LoVo (cell line): ENCODE measurements around the gene SMIM22.

Source experiments
- DNase-seq: peaks from one replicate; pipeline ENCODE4 v3.0.0-alpha.2; 2016; ENCODE audit warnings: low spot score

SMIM22 gene

GRCh38 chr16:4795828-4796572 is 831 bp downstream of the SMIM22 start:
- no peak for DNase-seq

GRCh38 chr16:4796982-4797804 is 2.0 kb downstream of the SMIM22 start:
- DNase-seq = no peak

DNA sequence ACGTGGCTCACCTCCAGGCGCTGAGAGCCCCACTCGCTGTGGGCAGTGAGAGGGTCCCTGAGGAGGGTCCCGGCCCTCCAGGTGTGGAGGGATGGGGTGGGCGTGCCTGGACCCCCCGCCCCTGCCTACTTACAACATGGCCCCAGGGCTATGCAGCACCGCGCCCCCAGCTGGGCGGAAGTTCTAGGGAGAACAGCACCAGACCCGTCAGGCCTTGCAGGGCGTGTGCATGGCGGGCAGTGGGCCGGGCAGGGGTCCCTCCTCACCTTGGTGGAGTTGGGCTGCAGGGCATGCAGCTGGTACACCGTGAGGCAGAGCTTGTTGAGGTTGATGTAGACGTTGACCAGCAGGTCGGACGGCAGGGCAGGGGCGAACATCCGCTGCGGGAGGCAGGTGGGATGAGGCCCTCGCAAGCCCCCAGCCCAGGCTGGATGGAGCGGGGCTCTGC is 2.7 kb downstream of the SMIM22 start:
- no peak for DNase-seq

- no peak for DNase-seq
These were observed 3.3 kb downstream of the SMIM22 start for GRCh38 chr16:4798456-4798855.

- DNase-seq = no peak
These were observed 4.1 kb downstream of the SMIM22 start for GRCh38 chr16:4799171-4799855.

- no peak for DNase-seq
These were observed 5.3 kb downstream of the SMIM22 start for GRCh38 chr16:4800290-4801041.

DNA sequence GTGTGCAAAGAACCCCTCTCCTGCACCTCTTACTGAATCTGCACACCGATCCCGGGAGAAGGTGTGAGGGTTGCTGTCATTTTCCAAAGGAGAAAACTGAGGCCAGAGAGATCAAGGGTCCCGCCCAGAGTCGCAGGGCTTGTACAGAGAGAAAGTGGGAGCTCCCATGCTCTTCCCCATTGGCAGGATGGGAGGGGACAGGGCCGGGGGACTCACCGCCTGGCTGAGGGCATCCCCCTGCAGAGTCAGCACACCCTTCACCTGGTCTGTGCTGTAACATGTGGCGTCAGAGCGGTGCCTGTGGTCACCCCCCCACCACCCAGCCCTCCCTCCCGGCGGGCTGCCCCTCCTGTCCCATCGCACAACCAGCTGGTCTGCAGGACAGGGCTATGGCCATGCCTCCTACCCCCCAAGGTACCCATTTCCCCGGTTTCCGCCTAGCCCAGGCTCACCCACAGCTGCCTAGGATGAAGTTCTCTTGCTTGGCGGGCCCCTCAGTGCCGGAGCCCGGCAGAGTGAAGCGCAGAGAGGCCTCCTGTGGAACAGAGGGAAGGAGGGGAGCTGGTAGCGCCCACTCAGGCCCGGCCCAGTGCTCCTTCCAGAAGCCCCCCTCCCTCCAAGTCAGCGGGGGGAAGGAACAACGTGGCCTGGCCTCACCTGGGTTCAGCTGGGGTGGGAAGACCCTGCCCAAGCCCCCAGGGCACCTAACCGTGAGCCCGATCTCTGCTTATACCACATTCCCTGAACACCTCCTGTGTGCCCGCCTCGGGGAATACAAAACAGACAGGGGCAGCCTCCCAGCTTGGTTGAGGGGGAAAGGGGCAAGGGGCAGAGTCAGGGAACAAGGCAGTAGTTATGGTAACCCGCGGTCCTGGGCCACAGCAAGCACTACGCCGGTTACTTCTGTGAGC is 6.1 kb downstream of the SMIM22 start:
- no peak for DNase-seq

GRCh38 chr16:4801962-4802658 is 6.9 kb downstream of the SMIM22 start, which contains the start of gene ROGDI:
Gene ROGDI, minus strand, starts transcription at chr16:4802633. Its CDS starts 62 bp downstream, at chr16:4802571.
- peak; percentile 86 for DNase-seq

DNA sequence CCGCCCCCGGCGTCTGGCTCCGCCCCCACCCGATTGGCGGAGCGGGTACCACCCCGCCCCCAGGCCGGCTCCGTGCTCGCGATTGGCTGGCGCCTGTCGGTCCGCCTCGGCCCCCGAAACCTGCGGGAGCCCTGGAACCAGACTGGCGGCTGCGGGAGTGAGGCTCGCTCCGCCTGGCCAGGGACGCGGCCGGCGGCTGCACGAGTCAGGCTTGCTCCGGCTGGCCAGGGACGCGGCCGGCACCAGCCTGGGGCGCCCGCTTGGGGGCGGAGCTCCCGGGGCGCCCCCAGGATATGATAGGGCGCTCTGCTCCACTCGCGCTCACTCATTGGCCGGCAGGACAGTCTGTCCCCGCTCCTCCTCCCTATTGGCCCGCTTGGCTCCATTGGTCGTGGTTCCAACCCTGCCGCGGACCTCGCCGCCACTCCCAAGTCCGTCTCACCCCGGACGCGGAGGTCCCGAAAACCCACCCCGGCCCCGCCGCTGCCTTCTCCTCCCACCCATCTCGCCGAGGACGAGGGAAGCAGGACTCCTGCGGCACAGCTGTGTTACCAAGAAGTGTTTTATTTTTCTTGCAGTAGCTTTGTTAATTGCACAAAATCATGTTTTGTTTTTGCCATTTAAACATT is 7.6 kb downstream of the SMIM22 start:
- DNase-seq = peak; percentile 91

GRCh38 chr16:4803401-4803844 is 8.3 kb downstream of the SMIM22 start:
- DNase-seq = no peak

DNA sequence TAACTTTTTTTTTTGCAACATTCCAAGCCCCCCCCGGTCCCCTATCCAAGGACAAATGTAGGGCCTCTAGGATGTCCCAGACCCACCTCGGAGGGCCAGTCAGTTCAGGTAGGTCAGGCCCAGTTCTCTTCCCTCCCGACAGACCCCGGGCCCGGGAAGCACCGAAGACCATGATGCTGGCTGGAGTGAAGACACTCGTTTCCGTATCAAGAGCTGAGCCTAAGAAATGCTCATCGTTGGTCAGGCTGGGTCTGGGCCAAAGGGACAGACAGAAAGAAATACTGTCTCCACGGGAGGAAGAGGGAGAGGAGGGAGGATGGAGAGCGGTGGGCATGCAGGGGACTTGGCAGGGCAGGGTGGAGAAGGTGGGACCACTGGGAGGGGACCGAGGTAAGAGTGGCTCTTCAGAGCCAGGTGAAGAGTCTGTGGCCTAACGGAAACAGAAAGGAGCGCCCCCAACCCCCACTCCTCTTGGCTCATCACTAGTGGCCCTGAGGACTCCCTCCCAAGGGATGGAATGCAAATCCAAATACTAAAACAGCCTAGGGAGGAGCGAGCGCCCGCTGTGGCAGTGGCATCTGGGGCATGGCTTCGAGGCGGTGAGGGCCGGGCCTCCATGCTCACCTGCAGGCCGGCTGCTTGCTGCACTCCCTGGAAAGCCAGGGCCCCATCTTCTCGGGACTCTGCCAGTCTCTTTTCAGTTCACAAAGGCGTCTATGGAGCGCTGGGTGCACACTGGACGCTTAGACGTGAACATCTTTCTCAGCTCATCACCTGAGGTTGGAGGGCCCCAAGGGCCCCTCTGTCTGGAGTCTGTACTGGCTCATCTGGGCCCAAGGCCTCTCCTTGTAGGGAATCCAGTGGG is 9.0 kb downstream of the SMIM22 start:
- DNase-seq = no peak

- no peak for DNase-seq
These were observed 10.1 kb downstream of the SMIM22 start for GRCh38 chr16:4805231-4805630.

DNA sequence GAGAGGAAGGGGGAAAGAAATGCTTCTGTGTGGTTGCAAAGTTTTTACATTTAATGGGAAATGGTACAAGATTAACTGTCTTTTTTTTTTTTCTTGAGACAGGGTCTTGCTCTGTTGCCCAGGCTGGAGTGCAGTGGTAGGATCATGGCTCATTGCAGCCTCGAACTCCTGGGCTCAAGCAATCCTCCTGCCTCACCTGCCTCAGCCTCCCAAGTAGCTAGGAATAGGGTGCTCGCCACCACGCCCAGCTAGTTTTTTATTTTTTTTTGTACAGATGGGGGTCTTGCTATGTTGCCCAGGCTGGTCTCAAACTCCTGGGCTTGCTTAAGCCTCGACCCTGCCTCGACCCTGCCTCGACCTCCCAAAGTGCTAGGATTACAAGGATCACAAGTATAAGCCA is 11.1 kb downstream of the SMIM22 start:
- no peak for DNase-seq

DNA sequence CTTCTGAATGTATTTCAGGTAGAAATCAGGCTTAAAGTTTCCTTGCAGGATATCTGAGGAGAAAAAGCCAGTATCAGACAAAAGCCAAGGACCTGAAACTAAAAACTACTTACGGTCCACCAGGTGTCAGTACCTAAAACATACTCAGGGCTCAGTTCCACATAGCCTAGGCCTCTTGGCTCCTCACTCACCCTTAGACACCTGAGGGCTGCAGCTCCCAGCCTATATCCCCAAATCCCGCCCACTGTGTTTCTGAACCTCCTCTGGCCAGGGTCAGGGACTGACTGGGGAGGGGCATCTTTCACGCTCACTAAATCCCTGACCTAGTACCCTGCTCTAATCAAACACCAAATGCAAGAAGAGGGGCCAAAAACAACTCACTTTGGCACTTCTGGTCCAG is 16.1 kb downstream of the SMIM22 start:
- no peak for DNase-seq

GRCh38 chr16:4811773-4812172 is 16.6 kb downstream of the SMIM22 start:
- no peak for DNase-seq

DNA sequence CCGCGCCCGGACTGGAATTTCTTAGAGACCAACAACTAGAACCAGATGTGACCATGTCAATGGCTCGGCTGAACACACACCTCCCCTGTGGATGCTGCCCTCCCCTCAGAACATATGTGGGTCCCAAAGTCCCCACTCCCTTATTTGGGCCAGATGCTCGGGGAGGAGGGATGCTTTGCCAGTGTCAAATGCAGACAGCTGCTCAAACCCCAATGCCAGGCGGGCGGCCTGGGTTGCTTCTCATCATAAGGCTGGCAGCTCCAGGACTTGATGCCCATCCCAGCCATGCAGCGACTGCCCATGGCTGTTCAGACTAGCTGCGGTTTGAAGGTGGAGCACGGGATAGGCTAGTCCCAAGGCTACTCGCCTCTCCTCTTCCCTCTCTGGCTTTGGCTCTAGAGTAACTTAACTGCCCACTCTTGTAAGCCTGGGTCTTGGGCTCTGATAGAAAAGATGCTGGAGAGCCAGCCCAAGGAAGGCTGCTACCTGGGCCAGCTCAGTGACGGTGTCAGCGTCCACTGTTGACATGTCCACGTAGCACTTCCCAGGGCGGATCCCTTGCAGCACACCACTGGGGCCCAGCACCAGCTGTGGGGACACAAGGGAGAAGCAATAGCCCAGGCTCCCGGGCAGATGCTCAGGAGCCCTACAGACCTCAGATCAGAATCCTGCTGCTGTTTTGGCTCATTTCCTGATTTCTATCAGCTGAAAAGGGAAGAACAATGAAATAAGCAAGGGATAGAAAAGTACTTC is 18.3 kb downstream of the SMIM22 start:
- DNase-seq = no peak

- no peak for DNase-seq
These were observed 18.9 kb downstream of the SMIM22 start for GRCh38 chr16:4814046-4814445.
